H1 (cell line): Measurements from ENCODE around the gene WFDC1. TPM values are rescaled to one million over a fixed set of nuclear protein-coding genes. Genes with fewer than 3 reads are reported as not detected.

Experiments
- CTCF ChIA-PET: fragments of 300-600 bp; sonication (Branson Sonifier 250); formaldehyde crosslinking; loops from one replicate; lab custom pipeline; 2021; ENCODE audit not compliant: partially characterized antibody; lab: Charles Lee
- POLR2A ChIA-PET: fragments of 300-600 bp; sonication (Branson Sonifier 250); formaldehyde crosslinking; loops from one replicate; lab custom pipeline; 2021; ENCODE audit warnings: inconsistent platforms; ENCODE audit not compliant: partially characterized antibody; lab: Charles Lee
- DNase-seq, 2 experiments: peaks; one replicate each; pipeline versions ENCODE4 v3.0.0 to v3.0.0-alpha.2; 2010 to 2022; ENCODE audit warnings: low spot score in 2 of 2, low read depth in 1 of 2, mixed read lengths in 1 of 2
- FAIRE-seq: peaks from 2 replicates; lab custom pipeline; 2011; peaks lifted over from hg19 to GRCh38; lab: Jason Lieb, UNC
- H2AFZ ChIP-seq: 2 replicates; pipeline ENCODE4 v1.8.1; 2012; ENCODE audit warnings: low read length, inconsistent platforms
- H2AK5ac ChIP-seq: 2 replicates; pipeline ENCODE4 v1.6.1; 2013; ENCODE audit warnings: low read depth, low read length
- H2BK120ac ChIP-seq: replicated peaks from 2 replicates; pipeline ENCODE3; 2013; ENCODE audit warnings: low read depth, low read length, inconsistent platforms
- H2BK12ac ChIP-seq: 2 replicates; pipeline ENCODE4 v1.6.1; 2013; ENCODE audit warnings: low read depth, low read length
- H2BK15ac ChIP-seq: 2 replicates; pipeline ENCODE4 v1.6.1; 2013; ENCODE audit warnings: low read length
- H2BK20ac ChIP-seq: 2 replicates; pipeline ENCODE4 v1.6.1; 2013; ENCODE audit warnings: low read length
- H2BK5ac ChIP-seq: 2 replicates; pipeline ENCODE4 v1.6.1; 2013; ENCODE audit warnings: low read depth, low read length
- H3K14ac ChIP-seq: 2 replicates; pipeline ENCODE4 v1.6.1; 2013; ENCODE audit warnings: inconsistent platforms; ENCODE audit not compliant: insufficient read length
- H3K18ac ChIP-seq: 2 replicates; pipeline ENCODE4 v1.6.1; 2013; ENCODE audit warnings: low read length; ENCODE audit errors: extremely low read depth
- H3K23ac ChIP-seq: 2 replicates; pipeline ENCODE4 v1.6.1; 2013; ENCODE audit warnings: inconsistent platforms; ENCODE audit not compliant: insufficient read length
- H3K23me2 ChIP-seq: 2 replicates; pipeline ENCODE4 v1.6.1; 2013; ENCODE audit warnings: low read depth, low read length
- H3K27ac ChIP-seq: 2 replicates; pipeline ENCODE4 v1.6.1; 2011; ENCODE audit warnings: low read depth, low read length, inconsistent platforms
- H3K27me3 ChIP-seq, 4 experiments: replicated peaks in 1 of 4; 1 replicate in 1 of 4; 2 replicates in 3 of 4; pipeline versions ENCODE4 v1.6.1 to v1.8.1; 2011 to 2013; ENCODE audit warnings: low read length in 3 of 4, mild to moderate bottlenecking in 3 of 4, inconsistent platforms in 2 of 4, mixed read lengths in 2 of 4, moderate library complexity in 1 of 4; ENCODE audit not compliant: control insufficient read depth in 3 of 4, insufficient read depth in 3 of 4; ENCODE audit errors: extremely low read depth in 1 of 4
- H3K36me3 ChIP-seq, 4 experiments: 2 replicates each; pipeline versions ENCODE4 v1.6.1 to v1.8.1; 2011 to 2013; ENCODE audit warnings: mild to moderate bottlenecking in 4 of 4, low read length in 3 of 4, moderate library complexity in 2 of 4, control low read depth in 1 of 4, inconsistent platforms in 1 of 4; ENCODE audit not compliant: insufficient read depth in 4 of 4, control insufficient read depth in 2 of 4
- H3K4ac ChIP-seq: replicated peaks from 2 replicates; pipeline ENCODE3; 2013; ENCODE audit warnings: low read length, low read depth, mixed read lengths, inconsistent platforms; ENCODE audit not compliant: insufficient read length
- H3K4me1 ChIP-seq, 4 experiments: replicated peaks in 1 of 4; 1 replicate in 1 of 4; 2 replicates in 3 of 4; pipeline versions ENCODE4 v1.6.1 to v1.8.1; 2011 to 2013; ENCODE audit warnings: low read length in 3 of 4, inconsistent platforms in 2 of 4, mixed read lengths in 1 of 4; ENCODE audit not compliant: insufficient read depth in 4 of 4, control insufficient read depth in 3 of 4
- H3K4me2 ChIP-seq, 2 experiments: 2 replicates each; pipeline versions ENCODE4 v1.6.1 to v1.8.1; 2011 to 2013; ENCODE audit warnings: low read depth in 2 of 2, low read length in 2 of 2, control low read depth in 1 of 2, inconsistent platforms in 1 of 2, mild to moderate bottlenecking in 1 of 2; ENCODE audit not compliant: insufficient read depth in 1 of 2
- H3K4me3 ChIP-seq, 4 experiments: fragments of 200-600, 300-600 bp in 1 of 4; sonication (generic), shearing (Covaris generic), sonication (Bioruptor Twin) in 1 of 4; 2 replicates each; pipeline versions ENCODE4 v1.5.1 to v1.8.1; 2011 to 2016; ENCODE audit warnings: low read length in 4 of 4, low read depth in 3 of 4, control low read depth in 2 of 4, inconsistent platforms in 2 of 4, mild to moderate bottlenecking in 2 of 4, mixed read lengths in 1 of 4, moderate library complexity in 1 of 4; ENCODE audit not compliant: insufficient read depth in 2 of 4; ENCODE audit errors: extremely low read depth in 1 of 4
- H3K56ac ChIP-seq: replicated peaks from 2 replicates; pipeline ENCODE3; 2013; ENCODE audit warnings: low read depth, mild to moderate bottlenecking, mixed read lengths, low read length, inconsistent platforms; ENCODE audit not compliant: insufficient read length
- H3K79me1 ChIP-seq: 2 replicates; pipeline ENCODE4 v1.6.1; 2013; ENCODE audit warnings: low read depth, low read length, control low read depth
- H3K79me2 ChIP-seq, 2 experiments: 2 replicates each; pipeline versions ENCODE4 v1.6.1 to v1.8.1; 2012 to 2013; ENCODE audit warnings: low read length in 2 of 2, mild to moderate bottlenecking in 2 of 2, inconsistent platforms in 1 of 2; ENCODE audit not compliant: insufficient read depth in 2 of 2, control insufficient read depth in 1 of 2
- H3K9ac ChIP-seq, 4 experiments: replicated peaks in 1 of 4; 1 replicate in 1 of 4; 2 replicates in 3 of 4; pipeline versions ENCODE4 v1.6.1 to v1.8.1; 2011 to 2013; ENCODE audit warnings: low read depth in 3 of 4, low read length in 3 of 4, control low read depth in 2 of 4, mild to moderate bottlenecking in 2 of 4, moderate library complexity in 2 of 4, inconsistent platforms in 1 of 4; ENCODE audit errors: extremely low read depth in 1 of 4
- H3K9me3 ChIP-seq, 2 experiments: 2 replicates each; pipeline versions ENCODE4 v1.6.1 to v1.8.1; 2012 to 2013; ENCODE audit warnings: mild to moderate bottlenecking in 2 of 2, moderate library complexity in 2 of 2, control low read depth in 1 of 2, inconsistent platforms in 1 of 2, low read depth in 1 of 2, low read length in 1 of 2, mixed read lengths in 1 of 2; ENCODE audit not compliant: insufficient read depth in 2 of 2
- H4K20me1 ChIP-seq, 2 experiments: replicated peaks in 1 of 2; 2 replicates each; pipeline versions ENCODE3 to v1.8.1; 2011 to 2013; ENCODE audit warnings: inconsistent platforms in 2 of 2, low read length in 2 of 2, mild to moderate bottlenecking in 1 of 2; ENCODE audit not compliant: insufficient read depth in 2 of 2, control insufficient read depth in 1 of 2
- H4K5ac ChIP-seq: 2 replicates; pipeline ENCODE4 v1.6.1; 2013; ENCODE audit warnings: low read length, low read depth, mixed read lengths, inconsistent platforms; ENCODE audit not compliant: insufficient read length
- H4K8ac ChIP-seq: 2 replicates; pipeline ENCODE4 v1.8.0; 2013; ENCODE audit warnings: mild to moderate bottlenecking, moderate library complexity, low read length, inconsistent platforms; ENCODE audit not compliant: insufficient read depth; ENCODE audit errors: extremely low read depth
- H4K91ac ChIP-seq: replicated peaks from 2 replicates; pipeline ENCODE3; 2013; ENCODE audit warnings: low read length, mixed read lengths, inconsistent platforms; ENCODE audit not compliant: insufficient read length
- CBX5 ChIP-seq: fragments of 300-800, 300-1000 bp; sonication (generic); IDR thresholded peaks from 2 replicates; pipeline ENCODE4 v1.7.1; 2016; ENCODE audit warnings: antibody characterized with exemption, low read length, low read depth
- CBX8 ChIP-seq: fragments of 300-800, 300-1000 bp; sonication (generic); IDR thresholded peaks from 2 replicates; pipeline ENCODE4 v1.7.1; 2016; ENCODE audit warnings: low read depth, low read length, borderline replicate concordance
- CHD2 ChIP-seq: IDR thresholded peaks from 2 replicates; pipeline ENCODE4 v1.6.1; 2012; ENCODE audit warnings: low read length, improper control_type of control experiment
- CTBP2 ChIP-seq: IDR thresholded peaks from 2 replicates; pipeline ENCODE4 v1.7.0; 2011; ENCODE audit warnings: borderline replicate concordance, mild to moderate bottlenecking, moderate library complexity, mixed read lengths, low read length; ENCODE audit not compliant: insufficient read depth, insufficient read length
- EP300 ChIP-seq, 2 experiments: IDR thresholded peaks; 1 replicate in 1 of 2; 2 replicates in 1 of 2; pipeline ENCODE4 v1.6.1; 2011 to 2012; ENCODE audit warnings: low read depth in 2 of 2, low read length in 2 of 2, mild to moderate bottlenecking in 2 of 2, borderline replicate concordance in 1 of 2, inconsistent platforms in 1 of 2, moderate library complexity in 1 of 2
- FOSL1 ChIP-seq: IDR thresholded peaks from 2 replicates; pipeline ENCODE4 v1.6.1; 2011; ENCODE audit warnings: mild to moderate bottlenecking, low read depth, low read length, moderate library complexity; ENCODE audit not compliant: insufficient read depth
- GTF2F1 ChIP-seq: IDR thresholded peaks from 2 replicates; pipeline ENCODE4 v1.6.1; 2012; ENCODE audit warnings: low read depth, low read length, improper control_type of control experiment, borderline replicate concordance
- HDAC2 ChIP-seq, 2 experiments: fragments of 300-600 bp in 1 of 2; sonication (generic) in 1 of 2; IDR thresholded peaks; 2 replicates each; pipeline ENCODE4 v1.6.1; 2011 to 2012; ENCODE audit warnings: low read depth in 2 of 2, low read length in 2 of 2, mild to moderate bottlenecking in 2 of 2, moderate library complexity in 2 of 2, borderline replicate concordance in 1 of 2, inconsistent platforms in 1 of 2
- POLR2AphosphoS5 ChIP-seq: IDR thresholded peaks from 2 replicates; pipeline ENCODE4 v1.6.1; 2011; ENCODE audit warnings: low read depth, low read length
- POU5F1 ChIP-seq: IDR thresholded peaks from 2 replicates; pipeline ENCODE4 v1.6.1; 2011; ENCODE audit warnings: low read depth, mild to moderate bottlenecking, low read length, moderate library complexity
- SRF ChIP-seq: IDR thresholded peaks from 2 replicates; pipeline ENCODE4 v1.6.1; 2011; ENCODE audit warnings: mild to moderate bottlenecking, low read depth, low read length, moderate library complexity
- YY1 ChIP-seq: IDR thresholded peaks from 2 replicates; pipeline ENCODE4 v1.6.1; 2011; ENCODE audit warnings: low read depth, mild to moderate bottlenecking, low read length
- WGBS, 2 experiments: shearing (Covaris generic) in 1 of 2; methylation state at CpG; one replicate each; pipeline versions ENCODE4 v1.1.6 to v1.1.7; 2013 to 2015; ENCODE audit warnings: low lambda C conversion rate in 2 of 2, mixed read lengths in 2 of 2, inconsistent platforms in 1 of 2, low coverage in 1 of 2, missing lambda C conversion rate in 1 of 2; ENCODE audit not compliant: insufficient replicate concordance in 2 of 2, insufficient coverage in 1 of 2, insufficient read length in 1 of 2; ENCODE audit errors: extremely low coverage in 1 of 2, missing lambda C conversion rate in 1 of 2; 5-methylcytosine and 5-hydroxymethylcytosine counted together
- polyA plus RNA-seq, 7 experiments: library from polyadenylated mRNA; depleted of rRNA in 3 of 7; stranded (reverse) in 5 of 7; unstranded in 2 of 7; fragments of >200 nt in 5 of 7; fragments of 200-250 nt in 2 of 7; gene quantifications; 1 replicate in 5 of 7; 2 replicates in 1 of 7; 4 replicates in 1 of 7; pipeline versions ENCODE4 v1.2.1 to v1.2.3, GENCODE V29; 2011 to 2013; ENCODE audit warnings: missing spikeins in 2 of 7, mixed read lengths in 2 of 7
- total RNA-seq: library from RNA; stranded (reverse); fragmentation: NEBNext Ultra II Directional; extraction: Animal tissue kit (Norgen Biotek cat#: 25700); gene quantifications from 2 replicates; pipeline ENCODE4 v1.2.1, GENCODE V29; 2021

WFDC1 gene
- total and polyA plus RNA-seq, 2 of the 8 experiments (the other 6 are each of a cell fraction or from before 2014, with no cell fraction given) = 0.70 to 1.1 TPM

- no peak overlapping the region for H3K23ac ChIP-seq
- H4K91ac ChIP-seq = no peak overlapping the region
- H4K8ac ChIP-seq = no peak overlapping the region
- H4K20me1 ChIP-seq = no peaks in the 10 kb centered on the region
- no peaks in the 10 kb centered on the region for H3K79me2 ChIP-seq
- H2BK5ac ChIP-seq = no peak overlapping the region
- H3K27ac ChIP-seq = no peak overlapping the region
- no peak overlapping the region for H3K4me2 ChIP-seq
- POLR2A ChIA-PET = no interaction called here
- H2BK15ac ChIP-seq = no peak overlapping the region
- WGBS, 2 experiments = 84% methylated on average over 9 of the region's 9 CpGs; no CpG with 5 or more reads in 1 of the 2 experiments
- H3K4me3 ChIP-seq = no peak overlapping the region
- H2BK120ac ChIP-seq = no peak overlapping the region
- H3K36me3 ChIP-seq = no peaks in the 10 kb centered on the region
- H4K5ac ChIP-seq = no peak overlapping the region
- DNase-seq (no peak), FAIRE-seq (no peak)
- H3K4me1 ChIP-seq = peaks cover 0 to 2% (median 0%) of the 10 kb centered on the region in 4 experiments; a peak in 3 of 7 replicates
- no peak overlapping the region for H3K4ac ChIP-seq
- H2BK20ac ChIP-seq = no peak overlapping the region
- H3K56ac ChIP-seq = no peak overlapping the region
- no peak overlapping the region for H3K14ac ChIP-seq
- H3K23me2 ChIP-seq = peaks cover 5% of the 10 kb centered on the region; the same call in 1 of the 2 replicates
- H3K27me3 ChIP-seq = no peaks in the 10 kb centered on the region
- no peak overlapping the region for H3K18ac ChIP-seq
- H2BK12ac ChIP-seq = no peak overlapping the region
- no peak overlapping the region for H3K9ac ChIP-seq
- H3K9me3 ChIP-seq = no peaks in the 10 kb centered on the region
- CTCF ChIA-PET = interaction anchor here (1.5 kb wide), 1 partner anchor 9 kb away, joined by 3 read pairs; no protein-coding TSS in a partner anchor
- no peaks in the 10 kb centered on the region for H3K79me1 ChIP-seq
- H2AK5ac ChIP-seq = no peak overlapping the region
- H2AFZ ChIP-seq = no peak overlapping the region
- TF ChIP-seq CBX5 = no peak
- no peak for TF ChIP-seq GTF2F1
- no peak for TF ChIP-seq SRF
- TF ChIP-seq CHD2 = no peak
- TF ChIP-seq YY1 = no peak
- TF ChIP-seq CTBP2 = no peak
- no peak for TF ChIP-seq POLR2AphosphoS5
- no peak for TF ChIP-seq POU5F1
- no peak for TF ChIP-seq CBX8
- no peak for TF ChIP-seq HDAC2 (IDR thresholded peaks at IDR 0.05; ENCODE audit: borderline replicate concordance in 1 of 2, low read depth in 2 of 2, low read length in 2 of 2)
- TF ChIP-seq FOSL1 = no peak
- TF ChIP-seq EP300 (IDR thresholded peaks at IDR 0.05; ENCODE audit: borderline replicate concordance in 1 of 2, low read depth in 2 of 2, low read length in 2 of 2) = no peak
Measured at GRCh38 chr16:84357191-84357651, 62.5 kb downstream of the WFDC1 start.
